ENCODE data around the gene IMMP1L.

The IMMP1L gene

GRCh38 chr11:31474083-31474482 lies 35.3 kb downstream of the IMMP1L start:
- DNase-seq = no peak

- no peak for DNase-seq
Observed at GRCh38 chr11:31464436-31464835, 45.0 kb downstream of the IMMP1L start.

- no peak for DNase-seq
Observed at GRCh38 chr11:31455177-31455576, 54.2 kb downstream of the IMMP1L start.

- no peak for DNase-seq
Observed at GRCh38 chr11:31450841-31451240, 58.6 kb downstream of the IMMP1L start.

GRCh38 chr11:31449040-31449439 lies 60.4 kb downstream of the IMMP1L start:
- DNase-seq = no peak

- no peak for DNase-seq
Observed at GRCh38 chr11:31445621-31446020, 63.8 kb downstream of the IMMP1L start.

- no peak for DNase-seq
Observed at GRCh38 chr11:31443802-31444201, 65.6 kb downstream of the IMMP1L start.

GRCh38 chr11:31442086-31442485 lies 67.3 kb downstream of the IMMP1L start:
- no peak for DNase-seq

GRCh38 chr11:31441296-31441695 lies 68.1 kb downstream of the IMMP1L start:
- DNase-seq = no peak

- DNase-seq = no peak
Observed at GRCh38 chr11:31437742-31438435, 71.5 kb downstream of the IMMP1L start.

GRCh38 chr11:31433851-31434250 lies 75.6 kb downstream of the IMMP1L start:
- DNase-seq = no peak

GRCh38 chr11:31424652-31425051 lies 84.8 kb downstream of the IMMP1L start:
- DNase-seq = no peak

- DNase-seq = no peak
Observed at GRCh38 chr11:31422703-31423102, 86.7 kb downstream of the IMMP1L start.

- no peak for DNase-seq
Observed at GRCh38 chr11:31421820-31422219, 87.6 kb downstream of the IMMP1L start.

GRCh38 chr11:31419669-31420068 lies 89.8 kb downstream of the IMMP1L start:
- DNase-seq = no peak

GRCh38 chr11:31419138-31419537 lies 90.3 kb downstream of the IMMP1L start:
- DNase-seq = no peak

GRCh38 chr11:31417816-31418215 lies 91.6 kb downstream of the IMMP1L start:
- no peak for DNase-seq

- DNase-seq = no peak
Observed at GRCh38 chr11:31417357-31417756, 92.1 kb downstream of the IMMP1L start.

GRCh38 chr11:31415435-31415834 lies 94.0 kb downstream of the IMMP1L start:
- DNase-seq = no peak

- no peak for DNase-seq
Observed at GRCh38 chr11:31414338-31414737, 95.1 kb downstream of the IMMP1L start.

GRCh38 chr11:31412946-31413345 lies 96.5 kb downstream of the IMMP1L start:
- no peak for DNase-seq

GRCh38 chr11:31408201-31408600 lies 101.2 kb downstream of the IMMP1L start:
- no peak for DNase-seq

GRCh38 chr11:31404614-31405013 lies 104.8 kb downstream of the IMMP1L start:
- DNase-seq = no peak

GRCh38 chr11:31397239-31397834 lies 112.1 kb downstream of the IMMP1L start:
- DNase-seq = no peak

GRCh38 chr11:31387379-31387778 lies 122.0 kb downstream of the IMMP1L start:
- peak; percentile 68 for DNase-seq
